NOMO-1 treated with DMSO at 0.1 percent for 48 hours (cell line): Measurements from ENCODE around the gene SPATA3.

Experiments
- DNase-seq: peaks from one replicate; lab custom pipeline; 2025; ENCODE audit not compliant: unreplicated experiment; lab: John Stamatoyannopoulos, UW

SPATA3 gene

DNA sequence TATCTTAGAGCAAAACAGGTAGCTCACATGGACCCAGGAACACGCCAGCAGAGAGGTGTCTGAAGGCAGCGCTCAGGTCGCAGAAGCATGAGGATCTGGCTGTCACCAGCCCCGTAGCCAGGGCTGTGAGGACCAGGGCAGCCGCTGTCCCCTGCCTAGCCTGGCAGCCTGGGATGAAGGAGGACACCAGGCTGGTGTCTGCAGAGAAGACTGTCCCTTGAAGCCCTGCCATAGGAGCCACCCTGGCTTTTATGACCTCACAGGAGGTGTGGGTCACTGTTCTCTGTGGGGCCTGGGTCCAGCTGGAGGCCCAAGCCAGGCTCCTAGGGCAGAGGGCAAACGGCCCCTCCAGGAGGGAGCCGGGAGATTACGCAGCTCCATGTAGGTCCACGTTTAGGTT, at the start of gene SPATA3:
TSS of gene SPATA3 (plus strand) at position 301 of the 400 bp plus-strand sequence. CDS start 113 bp downstream, outside the sequence.
- DNase-seq = no peak

DNA sequence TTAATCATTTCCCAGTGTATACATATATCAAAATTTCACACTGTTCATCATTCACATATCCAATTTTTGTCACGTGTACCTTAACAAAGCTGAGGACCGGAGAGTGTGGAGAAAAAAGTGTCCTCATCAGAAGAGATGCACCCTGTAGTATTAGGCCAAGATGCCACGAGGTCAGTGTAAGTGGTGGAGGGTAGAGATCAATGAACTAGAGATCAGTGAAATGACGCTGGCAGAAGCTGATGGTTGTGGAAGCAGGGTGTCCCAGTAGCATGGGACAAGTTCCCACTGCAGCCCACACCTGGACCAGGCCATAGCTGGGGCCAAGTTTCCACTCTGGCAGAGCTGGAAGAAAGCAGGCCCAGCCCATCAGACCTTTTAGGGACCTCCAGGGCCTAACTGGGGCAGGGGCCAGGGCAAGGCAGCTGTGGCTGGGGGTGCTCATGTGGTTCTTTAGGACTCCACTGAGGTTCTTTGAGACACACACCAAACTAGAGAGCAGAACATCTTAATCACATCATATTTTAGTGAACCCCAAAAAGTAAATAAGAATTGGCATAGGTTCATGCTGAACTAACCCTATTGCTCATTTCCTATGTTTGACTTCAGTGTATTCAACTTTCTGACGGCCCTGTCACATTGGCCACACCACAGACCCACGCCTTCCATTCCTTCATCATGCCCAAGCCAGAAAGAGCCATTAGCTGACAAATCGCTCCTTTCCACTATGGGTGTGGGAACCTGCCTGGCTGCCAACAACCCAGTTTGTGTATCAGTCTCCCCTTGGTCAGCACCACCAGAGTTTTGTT, 49.3 kb upstream of the SPATA3 start:
- DNase-seq = no peak

DNA sequence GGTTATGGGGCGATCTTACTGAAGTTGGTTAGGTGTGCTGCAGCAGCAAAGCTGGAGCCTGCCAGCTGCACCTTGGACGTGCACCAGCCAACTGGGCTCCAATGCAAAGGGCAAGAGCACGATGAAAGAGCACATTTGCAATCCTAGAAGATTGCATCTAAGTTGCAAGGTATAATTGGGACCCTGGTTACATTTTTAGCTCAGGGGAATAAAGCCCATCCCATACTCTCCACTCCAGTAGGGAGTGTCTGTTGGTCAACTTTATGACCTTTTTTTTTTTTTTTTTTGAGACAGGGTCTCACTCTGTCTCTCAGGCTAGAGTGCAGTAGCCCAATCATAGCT, 48.7 kb upstream of the SPATA3 start:
- DNase-seq = no peak

DNA sequence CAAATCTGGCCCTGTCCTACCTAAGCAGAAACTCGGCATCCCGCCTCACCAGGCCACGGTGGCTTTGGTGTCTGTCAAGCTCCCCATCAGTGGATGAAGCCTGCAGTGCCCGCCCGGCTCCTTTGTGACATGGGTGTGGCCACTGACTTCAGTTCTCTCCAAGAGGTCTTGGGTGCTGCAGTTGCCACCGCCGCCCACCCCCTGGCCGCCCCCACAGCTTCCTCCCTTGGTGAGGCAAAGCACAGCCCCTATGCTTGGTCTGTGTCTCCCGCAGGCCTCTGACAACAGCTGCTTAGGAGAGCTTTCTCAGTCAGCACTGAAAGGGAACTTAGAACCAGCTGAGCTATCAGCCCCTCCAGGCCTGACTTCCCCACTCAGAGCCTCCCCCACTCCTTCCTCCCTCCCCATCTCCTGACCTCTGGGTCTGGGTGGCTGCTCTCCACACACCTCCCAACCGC, 48.0 kb upstream of the SPATA3 start:
- DNase-seq = no peak

GRCh38 chr2:230949966-230950873, 45.7 kb upstream of the SPATA3 start:
- no peak for DNase-seq

GRCh38 chr2:230950874-230951339, 45.0 kb upstream of the SPATA3 start:
- DNase-seq = no peak

DNA sequence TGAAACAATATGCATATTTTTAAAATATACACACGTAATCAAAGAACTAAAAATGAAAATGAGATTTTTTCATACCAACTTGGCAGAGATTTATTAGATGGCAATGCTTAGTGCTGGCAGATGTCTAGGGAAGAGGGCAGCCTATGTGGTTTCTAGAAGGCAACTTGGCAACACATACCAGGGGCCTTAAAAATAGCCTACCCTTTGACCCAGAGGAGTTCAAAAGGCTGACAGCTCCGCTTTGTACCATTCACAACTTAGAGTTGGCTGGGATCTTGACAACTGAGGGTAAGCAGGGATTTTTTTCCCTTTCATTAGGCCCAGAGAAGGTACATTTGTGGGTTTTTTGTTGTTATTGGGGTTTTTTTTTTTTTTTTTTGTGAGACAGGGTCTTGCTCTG, 44.5 kb upstream of the SPATA3 start:
- no peak for DNase-seq

DNA sequence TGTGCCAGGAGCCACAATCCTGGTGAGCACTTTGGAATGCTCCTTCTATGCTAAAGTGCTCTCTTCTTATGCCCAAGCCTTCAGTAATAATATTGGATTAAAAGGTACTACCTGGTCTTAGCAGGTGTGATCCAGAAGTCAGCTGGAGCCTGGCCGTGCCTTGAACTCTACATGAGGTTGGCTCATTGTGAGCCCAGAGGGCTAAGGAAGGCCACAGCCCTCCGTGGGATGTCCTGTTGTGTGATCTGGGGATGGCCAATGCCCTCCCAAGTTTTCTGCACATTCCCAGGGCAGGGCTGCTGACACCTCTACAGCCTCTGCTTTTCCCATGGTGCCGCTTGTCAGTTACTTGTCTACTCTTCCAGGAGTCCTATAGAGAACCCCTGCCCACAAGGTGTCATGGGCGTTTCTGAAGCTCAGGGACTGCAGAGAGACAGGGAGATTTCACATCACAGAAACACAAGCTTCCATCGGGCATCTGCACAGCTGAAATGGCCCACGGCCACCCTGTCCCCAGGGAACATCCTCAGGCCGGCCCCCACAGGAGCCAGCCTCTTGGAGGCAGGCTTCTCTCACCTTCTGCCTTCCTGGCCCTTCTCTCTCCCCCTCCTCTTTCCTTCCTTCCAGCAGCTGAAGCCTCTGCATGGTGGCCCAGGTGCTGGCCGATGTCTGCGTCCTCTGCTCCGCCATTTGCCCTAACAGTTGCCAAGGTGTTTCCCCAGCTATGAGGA, 43.5 kb upstream of the SPATA3 start:
- DNase-seq = no peak

- no peak for DNase-seq
Measured at GRCh38 chr2:230953845-230954244, 42.1 kb upstream of the SPATA3 start.

- DNase-seq = no peak
Measured at GRCh38 chr2:230954746-230955145, 41.2 kb upstream of the SPATA3 start.

DNA sequence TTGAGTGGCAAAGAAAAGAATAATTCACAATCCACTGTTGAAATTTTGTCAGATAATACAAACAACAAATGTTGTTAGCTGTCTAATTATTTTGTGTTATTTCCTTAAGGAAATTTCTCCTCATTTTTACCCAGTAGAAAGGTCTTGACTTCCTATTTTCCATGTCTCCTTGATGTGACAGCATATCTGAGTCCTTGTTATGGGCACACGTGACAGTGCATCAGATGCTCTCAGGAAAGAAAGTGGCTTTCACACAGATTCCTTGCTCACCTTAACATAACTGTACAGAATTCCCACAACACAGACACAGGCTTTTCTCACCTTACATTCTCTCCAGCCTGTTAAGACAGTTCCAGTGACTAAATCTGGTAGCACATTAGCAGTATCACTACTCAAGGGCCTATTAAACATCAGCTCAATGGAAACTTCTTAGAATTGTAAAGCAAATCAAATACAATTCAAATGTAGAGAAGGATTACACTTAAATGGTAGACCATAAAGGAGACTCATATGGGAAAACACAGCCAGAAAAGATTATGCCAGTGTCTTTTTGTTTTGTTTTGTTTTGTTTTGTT, 40.7 kb upstream of the SPATA3 start:
- DNase-seq = no peak

- no peak for DNase-seq
Measured at GRCh38 chr2:230956827-230957755, 38.8 kb upstream of the SPATA3 start.

GRCh38 chr2:230957756-230958391, 38.0 kb upstream of the SPATA3 start:
- DNase-seq = no peak

DNA sequence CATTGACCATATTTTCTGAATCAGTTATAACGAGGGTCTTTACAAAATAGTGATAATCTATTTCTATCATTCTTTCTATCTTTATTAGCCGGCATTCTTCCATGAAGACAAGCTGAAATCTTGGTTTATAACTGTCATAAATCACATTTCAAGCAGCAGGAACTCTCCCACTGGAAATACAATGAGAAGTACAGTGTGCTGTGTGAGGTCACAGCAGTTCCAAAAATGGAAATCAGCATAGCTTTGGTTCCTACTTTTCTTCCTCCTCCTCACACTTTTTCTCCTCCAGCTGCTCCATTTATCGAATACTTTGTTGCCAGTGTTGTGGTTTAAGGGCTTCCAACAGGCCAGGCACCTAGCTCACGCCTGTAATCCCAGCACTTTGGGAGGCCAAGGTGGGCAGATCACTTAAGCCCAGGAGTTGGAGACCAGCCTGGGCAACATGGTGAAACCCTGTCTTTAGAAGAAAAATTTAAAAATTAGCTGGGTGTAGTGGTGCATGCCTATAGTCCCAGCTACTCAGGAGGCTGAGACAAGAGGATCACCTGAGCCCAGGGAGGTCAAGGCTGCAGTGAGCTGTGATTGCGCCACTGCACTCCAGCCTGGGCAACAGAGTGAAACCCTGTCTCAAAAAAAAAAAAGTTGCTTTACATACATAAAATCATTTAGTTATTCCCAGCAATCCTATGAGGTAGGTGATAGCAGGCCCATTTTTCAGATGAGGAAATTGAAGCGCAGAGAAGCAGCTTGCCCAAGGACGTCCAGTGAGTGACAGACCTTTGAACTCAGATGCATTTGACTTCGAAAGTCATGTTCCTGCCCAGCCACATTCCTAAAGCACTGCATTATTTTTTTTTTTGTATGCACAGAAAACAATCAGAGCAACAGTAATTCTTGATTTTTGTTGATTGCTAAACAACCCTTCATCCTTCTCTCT, 36.8 kb upstream of the SPATA3 start:
- no peak for DNase-seq

DNA sequence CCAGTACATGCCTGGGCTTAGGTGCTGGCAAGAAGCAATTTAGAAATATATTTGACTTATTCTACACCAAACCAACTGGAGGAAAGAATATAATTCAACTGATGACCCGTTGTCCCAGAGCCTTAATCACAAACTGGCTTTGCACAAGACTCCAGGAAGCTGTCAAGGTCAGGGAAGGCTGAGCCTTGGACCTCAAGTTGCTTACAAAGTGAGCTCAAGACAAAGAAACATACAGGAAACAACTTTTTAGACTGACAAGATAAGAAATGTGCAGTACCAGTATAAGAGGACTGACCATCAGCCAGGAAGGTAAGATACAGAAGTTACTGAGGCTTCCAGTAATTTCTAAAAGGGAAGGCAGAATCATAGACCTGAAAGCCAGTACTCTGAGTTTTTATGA, 35.9 kb upstream of the SPATA3 start:
- DNase-seq = no peak

DNA sequence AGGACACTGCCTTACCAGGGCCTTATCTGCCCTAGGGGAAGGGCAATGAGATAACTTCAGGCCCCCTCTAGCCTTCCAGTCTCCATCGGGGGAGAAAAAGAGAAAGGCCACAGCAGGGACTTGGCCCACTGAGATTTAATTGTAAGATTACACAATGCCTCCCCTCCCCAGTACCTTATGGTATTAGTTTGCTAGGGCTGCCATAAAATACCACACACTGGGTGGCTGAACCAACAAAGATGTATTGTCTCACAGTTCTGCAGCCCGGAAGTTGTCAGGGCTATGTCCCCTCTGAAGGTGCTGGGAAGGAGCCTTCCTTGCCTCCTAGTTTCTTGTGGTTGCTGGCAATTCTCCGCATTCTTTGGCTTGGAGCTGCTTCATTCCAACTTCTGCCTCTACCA, 34.8 kb upstream of the SPATA3 start:
- DNase-seq = no peak

GRCh38 chr2:230964136-230964730, 31.7 kb upstream of the SPATA3 start:
- no peak for DNase-seq

- DNase-seq = no peak
Measured at GRCh38 chr2:230967113-230967512, 28.8 kb upstream of the SPATA3 start.
